ENCODE data around the gene AP1B1. TPM values are rescaled to one million over a fixed set of nuclear protein-coding genes. Genes with fewer than 3 reads are reported as not detected.

Gene AP1B1
- total and polyA plus RNA-seq, 2 donors from 2014 or later = 50.5 to 82.9 TPM

DNA sequence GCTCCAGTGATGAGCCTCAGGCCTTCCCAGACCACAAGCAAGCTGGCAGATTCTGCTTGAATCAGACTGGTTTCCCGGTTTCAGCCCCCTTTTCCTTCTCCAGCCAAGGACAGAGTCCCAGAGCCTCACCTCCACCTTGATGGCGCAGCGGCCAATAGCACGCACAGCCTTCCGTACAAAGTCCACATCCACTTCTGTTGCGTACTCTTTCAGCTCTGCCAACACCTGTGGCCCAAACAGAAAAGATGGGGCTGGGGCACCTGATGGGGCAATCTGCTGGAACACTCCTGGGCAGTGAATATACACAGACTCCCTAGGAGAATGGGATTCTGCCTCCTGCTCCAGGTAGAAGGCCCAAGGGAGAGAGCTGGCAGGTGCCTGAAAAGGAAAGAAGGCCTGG lies 37.3 kb downstream of the AP1B1 start:
- Histone ChIP-seq H3K9ac (ENCODE audit: low read length in 3 of 3) (no peak overlapping the region), H3K4me3 (ENCODE audit: low read length in 3 of 3) (no peak overlapping the region), H3K27ac (ENCODE audit: low read depth in 2 of 2, low read length in 2 of 2) (no peak overlapping the region), H3K9me3 (ENCODE audit: control insufficient read depth in 2 of 3, insufficient read depth in 1 of 3, low read length in 3 of 3) (no peaks in the 10 kb centered on the region), H3K27me3 (ENCODE audit: control insufficient read depth, insufficient read depth, low read length) (no peaks in the 10 kb centered on the region), H3K4me1 (ENCODE audit: control insufficient read depth in 2 of 3, insufficient read depth in 2 of 3, low read depth in 1 of 3, low read length in 3 of 3) (no peaks in the 10 kb centered on the region), H3K36me3 (ENCODE audit: control insufficient read depth in 2 of 3, insufficient read depth in 3 of 3, low read length in 3 of 3) (peaks cover 4 to 85% (median 68%) of the 10 kb centered on the region in 3 donors)
- intact Hi-C loops (cut with DNase I) = no loop called here
- TF ChIP-seq, protein P1, sequence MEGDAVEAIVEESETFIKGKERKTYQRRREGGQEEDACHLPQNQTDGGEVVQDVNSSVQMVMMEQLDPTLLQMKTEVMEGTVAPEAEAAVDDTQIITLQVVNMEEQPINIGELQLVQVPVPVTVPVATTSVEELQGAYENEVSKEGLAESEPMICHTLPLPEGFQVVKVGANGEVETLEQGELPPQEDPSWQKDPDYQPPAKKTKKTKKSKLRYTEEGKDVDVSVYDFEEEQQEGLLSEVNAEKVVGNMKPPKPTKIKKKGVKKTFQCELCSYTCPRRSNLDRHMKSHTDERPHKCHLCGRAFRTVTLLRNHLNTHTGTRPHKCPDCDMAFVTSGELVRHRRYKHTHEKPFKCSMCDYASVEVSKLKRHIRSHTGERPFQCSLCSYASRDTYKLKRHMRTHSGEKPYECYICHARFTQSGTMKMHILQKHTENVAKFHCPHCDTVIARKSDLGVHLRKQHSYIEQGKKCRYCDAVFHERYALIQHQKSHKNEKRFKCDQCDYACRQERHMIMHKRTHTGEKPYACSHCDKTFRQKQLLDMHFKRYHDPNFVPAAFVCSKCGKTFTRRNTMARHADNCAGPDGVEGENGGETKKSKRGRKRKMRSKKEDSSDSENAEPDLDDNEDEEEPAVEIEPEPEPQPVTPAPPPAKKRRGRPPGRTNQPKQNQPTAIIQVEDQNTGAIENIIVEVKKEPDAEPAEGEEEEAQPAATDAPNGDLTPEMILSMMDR (IDR thresholded peaks at IDR 0.05; ENCODE audit: borderline replicate concordance, extremely low read depth, insufficient read depth) = no peak
- FAIRE-seq = no peak
- DNase-seq = no peak

DNA sequence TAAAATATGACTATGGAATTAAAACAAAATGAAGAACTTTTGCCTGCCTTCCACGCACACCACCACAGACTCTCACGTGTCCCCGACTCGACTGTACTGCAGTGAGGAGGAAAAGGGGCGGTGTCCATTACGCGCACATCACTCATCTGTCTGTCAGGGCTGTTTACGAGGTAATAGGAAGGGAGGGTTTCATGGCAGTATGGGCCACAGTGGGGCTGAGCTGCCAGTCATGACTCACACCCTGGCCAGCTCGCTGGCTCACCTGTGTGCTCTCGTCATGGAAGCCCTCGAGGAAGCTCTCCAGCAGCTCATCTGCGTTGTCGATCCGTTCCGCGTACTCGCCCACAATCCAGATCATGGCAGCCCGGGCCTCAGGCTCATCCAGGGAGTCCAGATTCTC lies 39.4 kb downstream of the AP1B1 start:
- H3K4me1 ChIP-seq (ENCODE audit: control insufficient read depth in 2 of 3, insufficient read depth in 2 of 3, low read depth in 1 of 3, low read length in 3 of 3) = no peaks in the 10 kb centered on the region
- TF ChIP-seq, protein P1 (IDR thresholded peaks at IDR 0.05; ENCODE audit: borderline replicate concordance, extremely low read depth, insufficient read depth) = no peak
- H3K27me3 ChIP-seq (ENCODE audit: control insufficient read depth, insufficient read depth, low read length) = no peaks in the 10 kb centered on the region
- H3K9ac ChIP-seq (ENCODE audit: low read length in 3 of 3) = no peak overlapping the region
- H3K9me3 ChIP-seq (ENCODE audit: control insufficient read depth in 2 of 3, insufficient read depth in 1 of 3, low read length in 3 of 3) = no peaks in the 10 kb centered on the region
- intact Hi-C loops (cut with DNase I) = no loop called here
- no peak for DNase-seq
- no peak overlapping the region for H3K4me3 ChIP-seq (ENCODE audit: low read length in 3 of 3)
- H3K27ac ChIP-seq (ENCODE audit: low read depth in 2 of 2, low read length in 2 of 2) = no peak overlapping the region
- FAIRE-seq = no peak
- H3K36me3 ChIP-seq (ENCODE audit: control insufficient read depth in 2 of 3, insufficient read depth in 3 of 3, low read length in 3 of 3) = peaks cover 3 to 64% (median 62%) of the 10 kb centered on the region in 3 donors

DNA sequence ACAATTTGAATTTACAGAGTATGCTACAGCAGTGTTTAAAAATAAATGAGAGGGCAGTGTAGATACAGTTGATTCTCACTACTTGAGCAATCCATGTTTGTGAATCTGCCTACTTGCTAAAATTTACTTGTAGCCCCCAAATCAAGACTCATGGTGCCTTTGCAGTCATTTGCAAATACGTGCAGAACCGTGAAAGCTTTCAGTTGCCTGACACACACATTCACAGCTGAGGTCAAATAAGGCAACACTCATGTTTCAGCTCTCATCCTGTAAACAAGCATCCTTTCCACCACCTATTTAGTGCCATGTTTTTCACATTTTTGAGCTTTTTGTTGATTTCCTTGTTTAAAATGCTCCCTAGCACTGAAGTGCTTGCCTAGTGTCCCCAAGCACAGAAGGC lies 40.3 kb downstream of the AP1B1 start:
- FAIRE-seq = no peak
- H3K4me1 ChIP-seq (ENCODE audit: control insufficient read depth in 2 of 3, insufficient read depth in 2 of 3, low read depth in 1 of 3, low read length in 3 of 3) = no peaks in the 10 kb centered on the region
- H3K4me3 ChIP-seq (ENCODE audit: low read length in 3 of 3) = no peak overlapping the region
- peaks cover 2 to 60% (median 56%) of the 10 kb centered on the region in 3 donors for H3K36me3 ChIP-seq (ENCODE audit: control insufficient read depth in 2 of 3, insufficient read depth in 3 of 3, low read length in 3 of 3)
- intact Hi-C loops (cut with DNase I) = no loop called here
- TF ChIP-seq, protein P1 (IDR thresholded peaks at IDR 0.05; ENCODE audit: borderline replicate concordance, extremely low read depth, insufficient read depth) = no peak
- no peaks in the 10 kb centered on the region for H3K27me3 ChIP-seq (ENCODE audit: control insufficient read depth, insufficient read depth, low read length)
- no peak for DNase-seq
- no peaks in the 10 kb centered on the region for H3K9me3 ChIP-seq (ENCODE audit: control insufficient read depth in 2 of 3, insufficient read depth in 1 of 3, low read length in 3 of 3)
- H3K27ac ChIP-seq (ENCODE audit: low read depth in 2 of 2, low read length in 2 of 2) = no peak overlapping the region
- H3K9ac ChIP-seq (ENCODE audit: low read length in 3 of 3) = no peak overlapping the region

- Histone ChIP-seq H3K9me3 (ENCODE audit: control insufficient read depth in 2 of 3, insufficient read depth in 1 of 3, low read length in 3 of 3) (no peaks in the 10 kb centered on the region), H3K27ac (ENCODE audit: low read depth in 2 of 2, low read length in 2 of 2) (no peak overlapping the region), H3K27me3 (ENCODE audit: control insufficient read depth, insufficient read depth, low read length) (no peaks in the 10 kb centered on the region), H3K9ac (ENCODE audit: low read length in 3 of 3) (no peak overlapping the region), H3K36me3 (ENCODE audit: control insufficient read depth in 2 of 3, insufficient read depth in 3 of 3, low read length in 3 of 3) (peaks cover 2 to 62% (median 57%) of the 10 kb centered on the region in 3 donors), H3K4me1 (ENCODE audit: control insufficient read depth in 2 of 3, insufficient read depth in 2 of 3, low read depth in 1 of 3, low read length in 3 of 3) (no peaks in the 10 kb centered on the region), H3K4me3 (ENCODE audit: low read length in 3 of 3) (no peak overlapping the region)
- intact Hi-C loops (cut with DNase I) = no loop called here
- FAIRE-seq (no peak), DNase-seq (no peak)
- TF ChIP-seq, protein P1 (IDR thresholded peaks at IDR 0.05; ENCODE audit: borderline replicate concordance, extremely low read depth, insufficient read depth) = no peak
Observed at GRCh38 chr22:29346659-29347058, 41.7 kb downstream of the AP1B1 start.
